Nephron progenitor cell (in vitro differentiated cells): ENCODE results near the gene CLEC11A.

ENCODE experiments used
- DNase-seq: peaks from one replicate; pipeline ENCODE4 v3.0.0; 2021
- H3K27ac Mint-ChIP-seq: 2 replicates; pipeline ENCODE4 v1.8.0; 2021; ENCODE audit warnings: mild to moderate bottlenecking, moderate library complexity, mixed read lengths
- H3K27me3 Mint-ChIP-seq: 2 replicates; pipeline ENCODE4 v1.8.0; 2021; ENCODE audit warnings: mild to moderate bottlenecking, low read depth, mixed read lengths; ENCODE audit not compliant: poor library complexity
- H3K36me3 Mint-ChIP-seq: 2 replicates; pipeline ENCODE4 v1.8.0; 2021; ENCODE audit warnings: low read depth, mixed read lengths
- H3K4me1 Mint-ChIP-seq: 2 replicates; pipeline ENCODE4 v1.8.0; 2021; ENCODE audit warnings: mixed read lengths
- H3K4me3 Mint-ChIP-seq: 2 replicates; pipeline ENCODE4 v1.8.0; 2021; ENCODE audit warnings: mild to moderate bottlenecking, moderate library complexity, mixed read lengths
- H3K9me3 Mint-ChIP-seq: 2 replicates; pipeline ENCODE4 v1.8.0; 2021; ENCODE audit warnings: mild to moderate bottlenecking, moderate library complexity, mixed read lengths
- TF ChIP-seq, protein P1 (sequence below): fragments of 200-600 bp; sonication (generic); IDR thresholded peaks from 2 replicates; pipeline ENCODE4 v1.5.0; 2021; ENCODE audit warnings: antibody characterized with exemption

Gene CLEC11A

DNA sequence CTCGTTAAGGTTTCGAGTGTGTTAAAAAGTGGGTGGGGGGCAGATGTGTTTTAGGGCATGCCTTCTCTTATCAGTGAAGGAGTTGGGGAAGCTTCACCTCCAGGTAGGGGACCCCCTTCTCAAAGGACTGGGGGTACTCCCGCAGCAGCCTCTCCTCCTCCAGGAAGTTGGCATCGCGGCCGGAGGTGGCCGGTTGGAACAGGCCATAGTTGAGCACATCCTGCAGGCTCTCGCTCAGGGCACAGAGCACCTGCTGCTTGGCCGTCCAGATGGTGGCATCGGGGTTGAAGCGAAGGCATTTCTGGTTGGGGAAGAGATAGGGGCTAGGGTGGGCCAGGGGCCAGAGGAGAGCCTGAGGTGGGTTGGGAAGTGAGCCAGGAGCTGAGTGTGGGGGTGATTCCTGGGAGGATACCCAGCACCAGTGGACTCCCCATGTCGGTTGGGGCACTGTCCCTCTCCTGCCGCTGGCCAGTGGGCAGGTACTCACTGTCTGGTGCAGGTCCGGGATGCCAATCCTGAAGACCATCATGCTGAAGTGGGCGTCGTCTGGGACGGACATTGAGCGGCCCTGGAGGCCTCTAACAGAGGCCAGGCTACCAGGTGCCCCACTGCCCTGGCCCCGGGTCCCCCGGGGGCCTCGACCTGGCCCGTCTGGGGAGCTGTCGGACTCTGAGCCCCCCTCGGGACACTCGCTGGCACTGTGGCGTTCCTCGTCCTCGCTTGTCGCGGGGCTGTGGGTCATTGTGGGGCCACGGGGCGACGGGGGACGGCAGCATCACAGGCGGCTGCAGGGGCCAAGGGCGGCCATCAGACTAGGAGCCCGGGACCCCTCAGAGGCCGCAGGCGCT is 6.8 kb upstream of the CLEC11A start:
- Mint-ChIP-seq H3K27me3 (peaks cover 14% of the 10 kb centered on the region), H3K27ac (no peak overlapping the region), H3K9me3 (no peaks in the 10 kb centered on the region), H3K4me3 (peak overlapping the region; percentile 44), H3K36me3 (peaks cover 37% of the 10 kb centered on the region), H3K4me1 (peaks cover 25% of the 10 kb centered on the region)
- TF ChIP-seq, protein P1, sequence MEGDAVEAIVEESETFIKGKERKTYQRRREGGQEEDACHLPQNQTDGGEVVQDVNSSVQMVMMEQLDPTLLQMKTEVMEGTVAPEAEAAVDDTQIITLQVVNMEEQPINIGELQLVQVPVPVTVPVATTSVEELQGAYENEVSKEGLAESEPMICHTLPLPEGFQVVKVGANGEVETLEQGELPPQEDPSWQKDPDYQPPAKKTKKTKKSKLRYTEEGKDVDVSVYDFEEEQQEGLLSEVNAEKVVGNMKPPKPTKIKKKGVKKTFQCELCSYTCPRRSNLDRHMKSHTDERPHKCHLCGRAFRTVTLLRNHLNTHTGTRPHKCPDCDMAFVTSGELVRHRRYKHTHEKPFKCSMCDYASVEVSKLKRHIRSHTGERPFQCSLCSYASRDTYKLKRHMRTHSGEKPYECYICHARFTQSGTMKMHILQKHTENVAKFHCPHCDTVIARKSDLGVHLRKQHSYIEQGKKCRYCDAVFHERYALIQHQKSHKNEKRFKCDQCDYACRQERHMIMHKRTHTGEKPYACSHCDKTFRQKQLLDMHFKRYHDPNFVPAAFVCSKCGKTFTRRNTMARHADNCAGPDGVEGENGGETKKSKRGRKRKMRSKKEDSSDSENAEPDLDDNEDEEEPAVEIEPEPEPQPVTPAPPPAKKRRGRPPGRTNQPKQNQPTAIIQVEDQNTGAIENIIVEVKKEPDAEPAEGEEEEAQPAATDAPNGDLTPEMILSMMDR: no peak
- no peak for DNase-seq

DNA sequence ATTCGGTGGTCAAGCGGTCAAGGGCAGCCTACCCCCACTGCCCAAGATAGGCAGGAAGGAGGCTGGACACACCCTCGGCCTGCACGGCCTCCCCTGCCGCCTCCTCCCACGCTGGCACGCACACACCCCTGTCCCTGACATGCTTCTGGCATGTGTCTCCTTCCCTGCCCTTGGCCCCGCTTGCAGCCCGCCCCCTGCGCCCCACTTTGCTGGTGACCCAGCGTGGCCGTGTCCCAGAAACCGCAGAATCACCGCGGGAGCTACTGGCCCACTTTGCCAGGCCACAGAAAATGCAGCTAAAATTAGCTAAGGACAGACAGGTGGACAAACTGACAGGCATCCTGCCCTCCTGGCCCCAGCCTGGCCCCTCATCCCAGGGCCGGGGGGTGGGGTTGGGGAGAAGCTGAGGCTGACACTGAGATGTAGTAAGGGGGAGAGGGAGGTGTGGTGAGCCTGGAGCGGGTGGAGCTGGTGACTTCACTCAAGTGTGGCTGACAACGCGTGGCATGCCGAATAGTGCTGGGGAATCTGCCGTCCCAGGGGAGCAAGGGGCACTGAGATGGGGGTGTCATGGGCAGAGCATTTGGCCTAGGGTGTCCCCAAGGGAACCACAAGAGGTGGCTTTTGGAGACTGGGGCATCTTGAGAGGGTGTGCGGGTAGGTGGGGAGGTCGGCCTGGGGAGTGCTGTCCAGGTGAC is 6.0 kb upstream of the CLEC11A start:
- H3K4me1 Mint-ChIP-seq: peaks cover 32% of the 10 kb centered on the region
- H3K9me3 Mint-ChIP-seq: no peaks in the 10 kb centered on the region
- peaks cover 12% of the 10 kb centered on the region for H3K27me3 Mint-ChIP-seq
- H3K4me3 Mint-ChIP-seq: peak overlapping the region; percentile 76
- no peak overlapping the region for H3K27ac Mint-ChIP-seq
- peak; percentile 33 for DNase-seq
- TF ChIP-seq, protein P1: no peak
- peaks cover 33% of the 10 kb centered on the region for H3K36me3 Mint-ChIP-seq

DNA sequence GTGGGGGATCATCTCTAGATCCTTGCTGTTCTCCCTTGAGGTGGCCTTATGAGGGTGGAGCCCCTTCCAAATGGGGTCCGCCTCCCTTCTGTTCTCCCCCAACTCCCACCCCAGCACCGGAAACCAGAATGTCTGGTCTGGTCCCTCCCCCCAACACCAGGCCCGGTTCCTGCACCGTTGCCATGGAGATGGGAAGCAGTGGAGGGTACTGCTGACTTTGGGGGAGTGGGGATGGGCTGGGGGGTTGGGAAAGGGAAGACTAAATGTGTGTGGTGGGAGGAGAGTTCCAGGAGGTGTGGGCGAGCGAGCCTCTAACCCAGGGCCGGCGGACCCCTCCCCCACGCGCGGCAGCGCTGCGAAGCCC is 5.3 kb upstream of the CLEC11A start:
- H3K4me3 Mint-ChIP-seq: peak overlapping the region; percentile 76
- H3K9me3 Mint-ChIP-seq: no peaks in the 10 kb centered on the region
- peaks cover 39% of the 10 kb centered on the region for H3K4me1 Mint-ChIP-seq
- peaks cover 12% of the 10 kb centered on the region for H3K27me3 Mint-ChIP-seq
- TF ChIP-seq, protein P1: no peak
- peaks cover 26% of the 10 kb centered on the region for H3K36me3 Mint-ChIP-seq
- no peak overlapping the region for H3K27ac Mint-ChIP-seq
- no peak for DNase-seq

DNA sequence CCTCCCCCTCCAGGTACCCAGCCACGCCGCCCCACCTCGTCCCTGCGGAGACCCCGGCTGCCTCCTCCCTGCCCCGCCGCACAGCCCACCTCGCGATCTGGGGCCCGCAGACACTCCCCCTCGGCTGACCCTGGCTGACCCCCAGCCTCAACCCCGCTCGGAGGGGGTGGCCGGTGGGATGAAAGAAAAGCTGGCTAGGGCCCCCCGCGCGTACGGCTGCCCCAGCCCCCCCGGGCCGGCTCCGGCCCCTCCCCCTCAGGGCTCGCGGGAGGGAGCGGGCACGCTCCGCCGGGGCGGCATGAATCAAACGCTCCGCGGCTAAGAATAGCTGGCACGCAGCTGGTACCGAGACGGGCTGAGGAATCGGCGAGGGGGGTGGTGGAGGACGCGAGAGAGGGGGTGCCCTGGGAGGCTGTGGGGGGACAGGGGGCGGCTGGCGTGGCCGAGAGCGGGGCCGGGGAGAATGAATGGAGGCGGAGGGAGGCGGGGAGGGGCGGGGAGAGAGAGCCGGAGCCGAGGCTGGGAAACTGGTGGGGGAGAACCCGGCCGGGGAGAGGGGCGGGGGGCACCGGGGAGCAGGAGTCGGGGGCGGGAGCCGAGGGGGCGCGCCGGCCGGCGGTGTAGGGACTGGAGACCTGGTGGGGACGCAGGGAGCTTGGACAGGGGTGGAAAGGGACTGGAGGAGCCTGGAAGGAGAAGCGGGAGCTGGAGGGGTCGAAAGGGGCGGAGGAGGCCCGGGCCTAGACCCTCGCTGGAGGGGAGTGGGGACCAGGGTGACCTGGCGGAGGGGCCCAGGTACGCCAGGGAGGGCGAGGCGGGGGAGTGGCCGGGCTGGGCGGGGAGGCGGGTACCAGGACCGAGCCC is 4.7 kb upstream of the CLEC11A start:
- Mint-ChIP-seq H3K4me1 (peaks cover 46% of the 10 kb centered on the region), H3K36me3 (peaks cover 20% of the 10 kb centered on the region), H3K27me3 (peaks cover 8% of the 10 kb centered on the region), H3K4me3 (peak overlapping the region; percentile 82), H3K27ac (no peak overlapping the region), H3K9me3 (no peaks in the 10 kb centered on the region)
- TF ChIP-seq, protein P1: no peak
- peak; percentile 64 for DNase-seq

DNA sequence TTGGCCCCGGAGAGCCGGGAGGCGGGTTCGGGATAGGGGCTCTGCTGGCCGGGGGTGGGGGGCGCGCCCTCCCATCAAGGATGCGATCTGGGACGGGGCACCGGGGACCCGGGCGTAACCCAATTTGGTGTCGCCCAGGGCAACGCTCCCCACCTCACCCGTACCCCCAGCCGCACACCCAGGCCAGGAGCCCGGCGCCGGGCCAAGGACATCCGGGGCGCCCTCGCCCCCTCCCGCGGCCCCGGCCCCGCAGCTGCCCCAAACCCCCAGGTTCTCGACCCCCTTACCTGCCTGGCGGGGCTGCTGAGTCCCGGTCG is 4.1 kb upstream of the CLEC11A start:
- Mint-ChIP-seq H3K4me3 (no peak overlapping the region), H3K36me3 (peaks cover 19% of the 10 kb centered on the region), H3K9me3 (no peaks in the 10 kb centered on the region), H3K27me3 (peaks cover 8% of the 10 kb centered on the region), H3K4me1 (peaks cover 50% of the 10 kb centered on the region), H3K27ac (no peak overlapping the region)
- no peak for DNase-seq
- TF ChIP-seq, protein P1: no peak
